Left lobe of liver (tissue), 2 donors: ENCODE data around the gene RPS17. TPM values are rescaled to one million over a fixed set of nuclear protein-coding genes. Genes with fewer than 3 reads are reported as not detected.

Experiments
- ATAC-seq: fragments of 200-7000 bp; cut with Tn5 transposase; one replicate; pipeline ENCODE4 v1.9.1; 2020; ENCODE audit warnings: mild to moderate bottlenecking, moderate library complexity
- DNase-seq: peaks from one replicate; pipeline ENCODE4 v3.0.0-alpha.2; 2020; ENCODE audit warnings: low spot score
- total RNA-seq: library from RNA; stranded (reverse); gene quantifications from one replicate; pipeline ENCODE4 v1.2.1, GENCODE V29; 2021
- donor health status: DM: no; HTN: no; CAD: no; lungs with moderate emphysema.
- donor health status: DM: no; HTN: yes; CAD: no.

The RPS17 gene
- 478 TPM for total RNA-seq

DNA sequence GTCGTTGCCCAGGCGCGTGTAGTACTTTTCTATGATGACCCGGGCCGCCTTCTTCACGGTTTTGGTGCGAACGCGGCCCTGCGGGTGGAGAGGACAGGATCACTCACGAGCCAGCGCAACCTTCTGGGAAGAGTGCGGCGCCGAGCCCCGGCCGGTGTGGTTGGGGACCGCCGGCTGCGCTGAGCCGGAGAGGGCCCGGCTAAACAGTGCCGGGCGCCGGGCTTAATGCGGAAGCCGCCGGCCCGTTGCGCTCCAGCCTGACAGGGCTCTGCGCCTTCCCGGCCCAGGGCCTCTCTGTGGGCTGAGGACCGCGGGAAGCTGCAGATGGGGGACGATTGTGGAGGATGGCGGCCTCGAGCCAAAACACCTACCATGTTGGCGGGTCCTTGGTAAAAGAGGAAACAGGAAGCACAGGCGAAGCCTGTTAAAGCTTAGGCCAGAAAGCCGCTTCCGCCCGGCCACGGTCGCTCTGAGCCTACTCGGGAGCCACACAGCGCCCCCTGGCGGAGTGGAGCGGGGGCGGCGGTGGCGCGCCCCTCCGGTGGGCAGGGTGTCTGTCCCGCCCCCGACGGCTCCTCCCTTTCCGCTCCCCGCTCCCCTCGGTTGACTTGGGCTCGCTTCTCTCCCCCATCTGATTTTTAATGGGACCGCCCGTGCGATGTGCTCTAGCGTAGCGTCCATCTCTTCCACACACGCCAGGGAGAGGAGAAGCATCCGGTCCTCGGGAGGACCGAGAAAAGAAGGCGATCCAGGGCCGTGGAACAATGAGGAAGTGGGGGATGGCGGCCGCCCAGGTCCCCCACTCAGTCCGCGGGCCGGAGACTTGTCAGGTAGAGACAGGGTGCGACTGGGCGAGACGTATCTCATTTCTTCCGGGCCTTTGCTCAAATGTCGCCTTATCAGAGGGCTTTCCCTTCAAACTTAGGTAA, at the start of gene RPS17:
RPS17 (minus strand) TSS at position 403 of the 929 bp plus-strand sequence; CDS start at position 374, 29 bp downstream.
- DNase-seq (peak; percentile 97), ATAC-seq (peak; percentile 96)

DNA sequence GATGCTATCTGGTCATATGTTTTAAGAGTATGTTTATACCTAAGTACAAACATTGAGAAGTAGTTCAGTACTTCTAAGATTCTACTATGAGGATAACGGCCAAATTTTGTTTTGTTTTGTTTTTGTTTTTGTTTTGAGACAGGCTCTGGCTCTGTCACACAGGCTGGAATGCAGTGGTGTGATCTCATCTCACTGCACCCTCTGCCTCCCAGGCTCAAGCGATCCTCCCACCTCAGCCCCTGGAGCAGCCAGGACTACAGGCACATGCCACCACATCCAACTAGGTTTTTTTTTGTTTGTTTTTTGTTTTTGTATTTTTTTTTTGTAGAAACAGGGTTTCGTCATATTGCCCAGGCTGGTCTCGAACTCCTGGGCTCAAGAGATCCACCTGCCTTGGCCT, 47.5 kb upstream of the RPS17 start:
- no peak for ATAC-seq
- DNase-seq = no peak

DNA sequence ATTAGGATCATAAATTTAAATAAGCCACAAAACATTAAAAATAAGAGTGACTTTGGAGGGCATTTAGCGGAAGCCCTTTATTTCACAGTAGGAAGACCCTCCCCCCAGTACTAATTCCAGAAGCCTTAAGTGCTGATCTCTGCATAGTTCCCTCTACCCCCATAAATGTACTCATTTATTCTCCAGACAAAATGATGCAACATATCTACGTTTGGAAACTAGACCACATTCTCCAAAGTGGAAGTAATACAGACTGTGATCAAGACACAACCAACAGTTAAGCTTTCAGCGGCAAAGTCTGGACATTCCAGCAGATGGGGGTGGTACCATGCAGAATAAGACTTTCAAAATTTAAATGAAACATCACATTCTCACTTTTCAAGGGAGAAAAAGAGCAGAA, 44.8 kb upstream of the RPS17 start:
- DNase-seq = no peak
- no peak for ATAC-seq

DNA sequence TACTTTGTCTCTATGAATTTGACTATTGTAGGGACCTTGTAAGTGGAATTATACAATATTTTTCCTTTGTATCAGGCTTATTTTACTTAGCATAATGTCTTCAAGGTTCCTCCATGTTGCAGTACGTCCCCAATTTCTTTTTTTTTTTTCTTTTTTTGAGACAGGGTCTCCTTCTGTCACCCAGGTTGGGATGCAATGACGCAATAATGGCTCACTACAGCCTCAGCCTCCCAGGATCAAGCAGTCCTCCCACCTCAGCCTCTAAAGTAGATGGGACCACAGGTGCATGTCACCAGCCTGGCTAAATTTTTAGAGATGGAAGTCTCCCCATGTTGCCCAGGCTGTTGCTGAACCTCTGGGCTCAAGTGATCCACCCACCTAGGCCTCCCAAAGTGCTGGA, 40.5 kb upstream of the RPS17 start:
- DNase-seq = no peak

DNA sequence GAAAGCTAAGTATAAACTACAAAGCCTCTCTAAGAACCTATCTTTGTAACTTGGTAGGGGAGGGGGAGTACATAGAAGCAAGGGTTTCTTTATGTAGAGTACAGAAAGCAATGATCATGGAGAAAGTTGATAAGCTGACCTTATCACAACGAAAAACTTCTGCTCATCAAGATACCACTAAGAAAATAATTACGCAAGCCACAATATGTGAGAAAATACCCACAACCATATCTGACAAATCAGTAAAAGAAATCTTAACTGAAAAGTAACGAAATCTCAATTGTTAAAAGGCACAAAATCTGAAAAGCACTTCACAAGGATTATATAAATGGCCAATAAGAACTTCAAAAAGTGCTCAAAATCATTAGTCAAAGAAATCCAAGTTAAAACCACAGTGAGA, 35.1 kb upstream of the RPS17 start:
- DNase-seq (no peak), ATAC-seq (no peak)

More for the DNA sequence above, 40.5 kb upstream of the RPS17 start:
- no peak for ATAC-seq

DNA sequence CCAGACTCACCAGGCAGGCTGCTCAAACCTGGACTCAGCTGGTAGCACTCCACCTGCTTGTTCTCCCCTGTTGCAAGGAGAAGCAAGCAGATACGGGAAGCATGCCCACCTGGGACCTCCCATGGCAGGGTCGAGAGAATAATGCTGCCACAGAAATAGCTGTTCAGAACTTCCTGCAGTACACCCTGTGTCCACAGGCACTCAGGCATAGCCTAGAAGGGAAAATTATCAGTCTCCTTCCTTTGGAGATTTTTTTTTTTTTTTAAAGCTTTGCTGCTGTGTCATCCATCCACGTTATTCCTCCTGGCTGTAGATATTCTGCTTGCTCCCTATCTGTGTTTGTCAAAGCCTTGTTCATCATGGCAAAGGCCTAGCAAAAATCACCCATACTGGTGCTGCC, 32.7 kb upstream of the RPS17 start:
- no peak for ATAC-seq
- no peak for DNase-seq

DNA sequence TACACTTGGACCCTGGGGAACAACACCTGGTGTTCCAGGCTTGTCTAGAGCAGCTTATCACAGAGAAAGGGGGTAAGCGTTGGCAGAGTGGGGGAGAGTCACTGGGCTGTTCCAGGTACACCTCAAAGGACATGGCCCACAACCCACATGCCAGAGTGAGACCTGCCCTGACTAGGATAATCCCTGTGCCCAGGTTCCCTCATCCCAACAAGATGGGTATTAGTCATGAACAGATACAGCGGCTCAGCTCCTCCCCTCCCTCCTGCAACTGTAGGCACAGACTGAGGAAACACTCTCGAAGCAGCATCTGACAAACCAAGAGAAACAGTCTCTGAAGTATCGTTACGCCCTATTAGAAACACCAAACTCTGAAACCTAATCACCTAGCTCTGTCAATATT, 32.1 kb upstream of the RPS17 start:
- no peak for DNase-seq
- ATAC-seq = no peak

DNA sequence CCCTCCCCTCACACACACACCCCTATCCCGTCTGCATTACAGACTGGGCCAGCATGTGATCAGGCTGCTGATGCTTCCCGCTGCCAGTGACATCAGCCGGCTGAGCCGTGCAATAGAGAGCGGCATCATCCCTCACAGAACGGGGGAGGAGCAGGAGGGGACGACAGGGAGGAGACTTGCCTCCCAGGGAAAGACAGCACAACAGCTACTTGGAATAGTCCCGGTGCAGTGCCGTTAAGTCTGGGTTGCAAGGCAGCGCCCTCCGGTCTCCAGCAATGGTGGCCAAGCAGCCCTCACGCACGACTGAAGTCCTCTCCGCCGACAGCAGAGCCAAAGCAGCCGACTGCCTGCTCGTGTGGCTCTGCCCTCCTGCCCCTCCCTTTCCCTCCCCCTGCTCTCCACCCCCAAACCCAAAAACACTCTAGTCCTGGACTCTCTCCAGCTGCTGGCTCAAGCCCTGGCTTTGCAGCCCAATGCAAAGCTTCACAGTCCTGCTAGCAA, 31.5 kb upstream of the RPS17 start:
- DNase-seq = no peak
- ATAC-seq = peak; percentile 42

DNA sequence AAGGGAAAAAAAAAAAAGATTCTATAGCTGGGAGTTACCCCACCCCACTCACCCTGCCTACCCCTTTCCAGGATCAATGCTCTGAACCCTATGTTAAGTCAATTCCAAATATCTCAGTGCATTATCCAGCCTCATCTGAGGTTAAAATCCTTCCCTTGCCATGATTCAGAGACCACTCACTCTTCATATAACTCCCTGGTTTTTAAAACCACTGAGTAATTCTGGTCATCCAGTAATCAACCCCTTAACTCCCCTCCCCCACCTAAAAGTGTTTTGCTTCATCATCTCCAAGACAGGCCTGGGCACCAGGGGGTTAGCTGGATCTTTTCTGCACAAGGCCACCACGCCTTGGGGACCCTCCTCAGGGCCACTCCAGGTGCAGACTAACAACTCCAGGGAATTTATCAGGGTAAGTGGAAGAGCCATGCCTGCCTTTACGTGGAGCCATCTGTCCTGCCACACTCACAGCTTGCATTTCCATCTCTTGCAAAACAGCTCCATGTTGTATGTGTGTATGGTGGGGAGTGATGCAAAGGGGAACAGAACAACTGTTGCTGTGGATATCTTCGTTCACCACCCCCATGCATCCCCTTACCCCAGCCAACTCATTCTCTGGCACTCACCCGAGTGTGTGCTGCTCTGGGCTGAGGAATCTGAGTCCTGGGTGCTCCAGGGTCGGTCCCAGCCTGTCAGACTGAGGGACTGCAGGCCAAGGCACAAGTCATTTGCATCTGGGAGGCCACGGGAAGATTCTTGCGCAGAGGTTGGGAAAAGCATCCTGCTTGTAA, 30.7 kb upstream of the RPS17 start:
- ATAC-seq (no peak), DNase-seq (no peak)

DNA sequence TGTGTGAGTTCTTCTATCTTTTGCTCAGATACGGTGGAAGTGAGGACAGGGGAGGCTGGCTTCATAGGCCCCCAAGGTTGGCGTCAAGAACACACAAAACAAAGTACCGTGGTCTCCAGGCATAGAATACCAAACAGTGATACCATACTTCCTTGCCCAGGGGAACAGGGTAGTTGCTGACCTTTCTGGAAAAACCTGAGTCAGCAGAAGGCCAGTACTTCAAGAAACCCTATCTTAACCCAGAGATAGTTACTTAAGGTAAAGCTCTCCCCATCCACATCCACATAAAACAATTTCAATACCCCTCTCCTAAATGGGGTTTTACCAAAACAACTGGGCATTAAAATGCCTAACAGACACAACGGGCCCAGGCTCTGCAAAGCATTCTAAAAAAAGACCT, 29.6 kb upstream of the RPS17 start:
- ATAC-seq = no peak

DNA sequence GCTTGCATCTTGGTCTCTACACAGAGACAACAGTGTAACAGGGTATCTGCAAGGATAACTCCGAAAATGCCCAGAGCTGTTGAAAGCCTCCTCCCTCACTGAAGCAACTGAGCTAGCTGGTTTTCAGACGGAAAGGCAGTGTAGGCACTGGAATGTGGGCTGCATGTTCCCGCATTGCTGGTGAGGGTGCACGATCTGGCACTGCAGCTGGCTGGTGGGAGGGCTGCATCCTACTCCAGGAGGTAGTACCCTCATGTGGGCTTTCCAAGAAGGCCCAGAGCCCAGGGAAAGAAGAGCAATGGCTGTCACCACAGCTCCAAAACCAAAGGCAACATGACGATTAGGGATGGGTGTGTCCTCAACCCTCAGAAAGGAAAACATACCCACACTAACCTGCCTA, 28.7 kb upstream of the RPS17 start:
- ATAC-seq = no peak
- DNase-seq = no peak

More for the DNA sequence above, 29.6 kb upstream of the RPS17 start:
- DNase-seq = no peak

DNA sequence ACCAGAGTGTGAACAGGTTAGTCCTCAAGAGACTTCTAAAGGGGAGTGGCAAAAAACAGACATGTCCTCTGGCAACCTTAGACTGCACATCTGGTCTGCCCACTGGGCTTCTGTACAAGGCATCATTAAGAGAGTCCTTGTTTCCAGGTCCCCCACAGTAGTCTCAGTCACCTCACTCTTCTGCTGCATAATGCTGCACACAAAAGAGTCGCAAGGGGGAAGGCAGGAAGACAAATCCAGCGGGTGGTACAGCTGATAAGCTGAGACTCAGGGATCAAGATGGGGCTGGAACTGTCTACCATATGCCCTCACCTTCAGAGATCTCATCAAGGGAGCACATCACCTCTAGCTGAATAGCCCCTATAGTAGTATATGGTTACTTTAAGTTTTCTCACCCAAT, 27.4 kb upstream of the RPS17 start:
- DNase-seq = no peak
- ATAC-seq = no peak

DNA sequence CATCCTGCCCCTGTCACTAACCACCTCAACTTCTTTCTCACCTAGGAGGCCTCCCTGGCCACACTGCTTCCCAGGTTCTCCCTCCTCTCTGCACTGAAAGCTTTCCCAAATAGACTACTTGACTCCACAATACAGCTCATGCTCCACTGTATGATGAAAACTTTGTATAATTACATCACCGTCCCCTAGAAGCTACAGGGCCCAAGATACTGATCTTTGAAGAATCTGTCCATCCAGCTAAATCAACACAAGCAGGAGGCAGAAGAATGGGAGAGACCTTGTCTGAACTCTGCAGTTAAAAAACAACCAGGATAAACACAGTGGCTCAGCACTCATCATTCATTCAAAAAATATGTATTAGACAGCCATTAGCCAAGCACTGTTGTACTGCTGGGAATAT, 26.4 kb upstream of the RPS17 start:
- no peak for ATAC-seq
- no peak for DNase-seq

DNA sequence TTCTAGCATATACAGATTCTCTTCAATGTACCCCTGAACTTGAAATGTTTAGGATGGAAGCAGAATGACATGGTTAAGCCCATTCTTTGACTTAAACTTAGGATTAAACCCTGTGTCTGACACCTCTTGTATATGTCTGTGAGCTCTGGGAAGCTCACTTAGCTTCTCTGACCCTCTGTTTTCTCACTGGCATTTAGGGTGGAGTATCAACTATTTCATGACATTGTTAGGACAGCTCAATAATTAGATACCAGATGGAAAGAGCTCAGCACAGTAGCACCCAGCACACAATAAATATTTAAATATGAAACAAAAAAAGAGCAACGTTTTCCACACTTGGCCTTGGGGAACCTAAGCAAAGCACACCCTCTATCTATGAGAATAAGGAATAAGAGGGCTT, 18.2 kb upstream of the RPS17 start:
- DNase-seq (no peak), ATAC-seq (no peak)

DNA sequence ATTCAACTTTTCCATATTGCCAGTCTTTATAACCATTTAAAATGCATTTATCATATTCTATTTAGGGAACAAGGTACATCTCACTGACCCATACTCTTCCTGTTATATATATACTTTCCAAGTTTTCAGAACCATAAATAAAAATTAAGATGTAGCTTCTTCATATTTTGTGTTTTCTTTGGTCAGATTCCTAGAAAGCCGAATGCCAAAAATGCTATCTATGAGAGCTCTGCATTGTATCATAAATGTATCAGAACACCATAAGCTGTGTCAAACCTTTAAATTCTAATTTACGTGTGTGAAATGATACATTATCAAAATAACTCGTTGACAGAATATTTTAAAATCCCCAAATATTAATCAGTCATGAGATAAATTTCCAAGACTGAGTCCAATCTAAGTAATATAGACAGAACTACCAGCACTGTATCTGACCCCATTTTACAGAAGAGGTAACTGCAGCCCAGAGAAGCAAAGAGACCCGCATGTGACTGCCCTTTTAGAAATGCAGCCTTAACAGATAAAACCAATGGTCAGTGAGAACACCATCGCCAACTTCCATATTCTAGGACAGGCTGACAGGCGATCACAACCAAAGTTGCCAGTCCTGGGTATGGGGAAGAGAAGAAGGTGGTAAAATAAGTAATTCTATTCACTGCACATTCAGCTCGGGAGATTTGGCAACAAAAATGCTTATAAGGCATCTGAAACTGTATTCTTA, 16.2 kb upstream of the RPS17 start:
- ATAC-seq (no peak), DNase-seq (no peak)

DNA sequence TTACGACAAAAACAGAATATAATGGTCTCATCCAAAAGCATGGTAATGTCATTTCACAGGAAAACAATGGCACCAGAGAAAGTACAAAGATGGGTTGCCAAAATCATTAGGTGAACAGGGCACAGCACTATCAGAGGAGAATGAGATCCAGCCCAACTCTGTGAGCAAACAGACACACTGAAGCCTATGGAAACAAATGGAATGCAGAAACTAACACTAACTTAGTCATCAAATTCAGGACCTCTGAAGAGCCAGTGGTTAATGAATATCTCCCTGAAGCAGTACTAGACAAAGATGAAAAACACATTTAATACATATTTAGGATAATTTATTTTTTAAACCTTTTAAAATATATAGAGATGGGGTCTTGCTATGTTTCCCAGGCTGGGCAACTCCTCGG, 14.6 kb upstream of the RPS17 start:
- DNase-seq (no peak), ATAC-seq (no peak)

DNA sequence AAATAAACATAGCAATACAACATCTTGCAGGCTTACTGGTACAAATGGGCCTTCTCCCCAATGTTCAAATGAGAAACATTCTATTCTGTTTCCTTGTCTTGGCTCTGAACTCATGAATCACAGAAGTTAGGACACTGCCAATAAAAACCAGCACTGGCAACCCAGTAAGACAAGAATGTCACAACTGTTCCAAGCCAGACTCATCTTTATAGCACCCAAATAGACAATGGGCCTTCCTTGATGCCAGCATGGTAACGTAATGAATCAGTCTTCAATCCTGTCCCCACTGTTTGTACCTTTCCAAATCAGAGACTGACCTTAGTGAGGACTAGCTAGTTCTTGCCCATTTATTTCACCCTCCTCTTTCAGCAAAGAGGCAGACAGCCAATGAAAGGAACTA, 14.1 kb upstream of the RPS17 start:
- no peak for ATAC-seq
- no peak for DNase-seq

DNA sequence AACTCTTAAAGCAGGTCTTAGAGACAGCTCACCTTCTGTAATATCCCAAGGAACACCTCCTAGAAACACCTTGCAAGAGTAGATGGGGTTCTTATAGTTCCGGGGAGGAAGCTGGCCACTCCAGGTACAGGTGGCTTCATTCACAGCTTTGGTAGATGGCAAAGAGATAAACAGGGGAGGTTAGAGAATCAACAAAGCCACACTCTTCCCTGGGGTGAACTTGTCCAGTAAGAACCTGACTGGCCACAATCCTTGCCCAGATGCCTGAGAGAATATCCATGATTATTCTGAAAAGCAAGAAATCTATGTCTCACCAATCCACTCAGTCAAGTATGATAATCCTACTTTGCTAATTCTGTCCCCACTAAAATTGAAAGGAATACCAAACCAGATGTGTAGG, 13.6 kb upstream of the RPS17 start:
- DNase-seq = no peak
- ATAC-seq = no peak

DNA sequence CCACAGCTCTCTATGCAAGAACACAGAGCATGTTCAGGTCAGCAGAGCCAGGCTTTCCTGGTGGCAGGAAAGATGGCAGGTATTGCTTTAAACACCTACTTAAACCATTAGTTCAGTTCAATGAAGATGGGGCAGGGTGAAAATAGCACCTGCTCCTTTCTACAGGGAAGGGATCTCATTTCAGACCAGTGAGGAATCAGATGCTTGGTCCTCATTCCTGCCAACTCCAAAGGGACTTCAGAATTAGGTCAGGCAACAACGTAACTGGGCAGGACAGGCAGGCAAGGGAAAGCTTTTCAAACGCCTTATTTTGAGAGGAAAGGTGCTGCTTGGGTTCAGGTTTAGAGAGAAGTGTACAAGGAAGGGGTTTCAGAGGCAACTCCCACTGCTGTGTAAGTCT, 12.6 kb upstream of the RPS17 start:
- DNase-seq (no peak), ATAC-seq (no peak)

DNA sequence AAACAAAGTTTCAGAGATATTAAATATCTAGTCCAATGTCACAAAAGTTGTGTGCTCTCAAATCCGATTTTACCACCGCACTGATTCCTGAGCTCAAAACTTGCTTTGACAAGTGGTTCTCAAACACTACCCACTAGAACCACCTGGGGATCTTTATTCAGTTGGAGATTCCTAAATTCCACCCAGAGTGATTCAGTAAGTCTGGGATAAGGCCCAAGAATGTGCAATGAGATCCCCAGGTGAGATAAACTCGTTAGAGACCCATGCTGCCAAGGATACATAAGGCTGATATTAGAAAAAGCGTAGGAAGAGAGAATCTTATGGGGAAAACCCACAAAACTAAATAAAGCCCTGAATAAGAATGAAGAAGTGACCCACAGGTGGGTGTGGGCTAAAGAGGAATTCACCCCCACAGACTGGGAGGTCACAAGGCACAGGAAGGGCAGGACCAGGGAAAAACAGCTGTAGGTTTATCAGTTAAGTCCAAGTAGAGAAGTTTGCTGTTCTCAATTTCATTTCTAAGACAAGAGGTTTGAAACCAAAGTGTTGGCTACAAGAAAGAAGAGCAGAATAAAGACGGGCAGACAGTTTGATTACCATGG, 11.5 kb upstream of the RPS17 start:
- DNase-seq = no peak

DNA sequence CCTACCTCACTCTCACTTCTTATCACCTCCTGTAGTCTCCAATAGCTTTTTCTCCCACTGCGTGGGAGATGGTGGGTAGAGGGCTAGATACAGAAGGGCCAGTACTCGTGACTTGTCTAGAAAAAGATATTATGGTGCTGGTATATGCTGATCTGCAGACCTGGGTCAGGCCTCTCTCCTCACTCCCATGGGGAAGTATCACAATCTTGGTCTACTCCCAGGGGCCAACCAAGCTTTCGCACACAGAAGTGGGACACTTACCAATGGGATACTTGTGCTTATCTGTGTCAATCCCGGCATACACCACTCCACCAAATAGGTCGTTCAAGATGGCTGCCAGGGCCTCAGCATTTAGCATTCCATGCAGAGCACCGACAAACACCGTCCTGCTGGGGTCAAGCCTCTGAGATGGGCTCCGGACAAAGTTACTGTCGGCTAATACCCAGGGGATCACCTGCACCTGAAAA, 9.0 kb upstream of the RPS17 start:
- ATAC-seq (no peak), DNase-seq (no peak)

More for the DNA sequence above, 11.5 kb upstream of the RPS17 start:
- no peak for ATAC-seq
